Measurements from ENCODE around the gene LAMB1.

The LAMB1 gene

DNA sequence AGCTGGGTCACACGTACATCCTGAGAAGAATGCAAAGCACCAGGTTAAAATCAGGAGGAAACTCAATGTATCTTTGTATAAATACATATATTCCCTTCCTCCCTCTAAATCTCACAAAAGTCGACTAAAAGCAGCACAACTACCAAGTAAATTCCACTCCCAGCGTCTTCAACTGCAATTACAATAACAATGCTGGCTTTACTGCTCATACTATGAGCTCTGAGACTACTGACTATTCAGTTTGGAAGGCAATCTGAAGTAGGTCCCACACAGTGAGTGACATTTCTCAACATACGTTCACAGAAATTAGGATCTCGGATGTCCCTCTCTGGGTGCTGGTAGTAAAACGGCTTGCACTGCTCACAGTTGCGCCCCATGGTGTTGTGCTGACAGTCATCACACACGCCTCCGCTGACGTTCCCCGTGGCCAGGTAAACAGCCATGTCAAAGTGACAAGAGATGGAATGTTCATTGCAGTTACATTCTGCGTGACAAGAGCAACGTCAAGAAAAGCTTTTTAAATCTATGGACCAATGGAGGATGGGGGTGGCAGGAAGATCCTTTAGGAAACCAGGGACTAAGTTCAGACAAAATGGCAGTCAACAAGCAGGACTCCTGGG is 27.5 kb downstream of the LAMB1 start:
- Histone ChIP-seq H3K27ac (ENCODE audit: insufficient read depth, low read length, poor library complexity, severe bottlenecking) (no peak overlapping the region), H3K9me3 (ENCODE audit: control insufficient read depth, low read length) (no peaks in the 10 kb centered on the region), H3K4me1 (ENCODE audit: control insufficient read depth, insufficient read depth, low read length, poor library complexity, severe bottlenecking) (no peaks in the 10 kb centered on the region), H3K36me3 (ENCODE audit: control insufficient read depth, insufficient read depth, low read length) (no peaks in the 10 kb centered on the region), H3K27me3 (replicated peaks; ENCODE audit: control insufficient read depth, insufficient read depth, low read length, poor library complexity, severe bottlenecking) (no peaks in the 10 kb centered on the region), H3K4me3 (ENCODE audit: insufficient read depth, low read depth, low read length, poor library complexity, severe bottlenecking) (no peak overlapping the region)
- DNase-seq, result no peak

DNA sequence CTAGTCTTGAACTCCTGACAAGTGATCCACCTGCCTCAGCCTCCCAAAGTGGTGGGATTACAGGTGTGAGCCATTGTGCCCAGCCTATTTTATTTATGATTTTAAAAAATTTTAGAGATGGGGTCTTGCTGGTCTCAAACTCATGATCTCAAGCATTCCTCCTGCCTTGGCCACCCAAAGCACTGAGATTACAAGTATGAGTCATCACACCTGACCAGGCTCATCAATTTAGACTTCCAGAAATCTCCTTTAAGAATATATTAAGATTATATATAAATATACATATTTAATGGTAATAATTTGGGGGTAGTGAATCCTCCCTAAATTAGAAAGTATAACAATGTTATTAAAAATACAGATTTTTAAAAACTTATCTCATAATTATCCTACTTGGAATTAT is 29.1 kb downstream of the LAMB1 start:
- Histone ChIP-seq H3K4me3 (ENCODE audit: insufficient read depth, low read depth, low read length, poor library complexity, severe bottlenecking) (no peak overlapping the region), H3K4me1 (ENCODE audit: control insufficient read depth, insufficient read depth, low read length, poor library complexity, severe bottlenecking) (no peaks in the 10 kb centered on the region), H3K27ac (ENCODE audit: insufficient read depth, low read length, poor library complexity, severe bottlenecking) (no peak overlapping the region), H3K9me3 (ENCODE audit: control insufficient read depth, low read length) (no peaks in the 10 kb centered on the region), H3K27me3 (replicated peaks; ENCODE audit: control insufficient read depth, insufficient read depth, low read length, poor library complexity, severe bottlenecking) (no peaks in the 10 kb centered on the region), H3K36me3 (ENCODE audit: control insufficient read depth, insufficient read depth, low read length) (no peaks in the 10 kb centered on the region)
- no peak for DNase-seq

GRCh38 chr7:107972941-107973376 is 30.0 kb downstream of the LAMB1 start:
- H3K4me3 ChIP-seq (ENCODE audit: insufficient read depth, low read depth, low read length, poor library complexity, severe bottlenecking), result no peak overlapping the region
- no peaks in the 10 kb centered on the region for H3K36me3 ChIP-seq (ENCODE audit: control insufficient read depth, insufficient read depth, low read length)
- H3K4me1 ChIP-seq (ENCODE audit: control insufficient read depth, insufficient read depth, low read length, poor library complexity, severe bottlenecking), result no peaks in the 10 kb centered on the region
- no peak for DNase-seq
- no peaks in the 10 kb centered on the region for H3K27me3 ChIP-seq (replicated peaks; ENCODE audit: control insufficient read depth, insufficient read depth, low read length, poor library complexity, severe bottlenecking)
- no peak overlapping the region for H3K27ac ChIP-seq (ENCODE audit: insufficient read depth, low read length, poor library complexity, severe bottlenecking)
- H3K9me3 ChIP-seq (ENCODE audit: control insufficient read depth, low read length), result no peaks in the 10 kb centered on the region

GRCh38 chr7:107972075-107972482 is 30.9 kb downstream of the LAMB1 start:
- H3K27ac ChIP-seq (ENCODE audit: insufficient read depth, low read length, poor library complexity, severe bottlenecking), result no peak overlapping the region
- no peaks in the 10 kb centered on the region for H3K27me3 ChIP-seq (replicated peaks; ENCODE audit: control insufficient read depth, insufficient read depth, low read length, poor library complexity, severe bottlenecking)

DNA sequence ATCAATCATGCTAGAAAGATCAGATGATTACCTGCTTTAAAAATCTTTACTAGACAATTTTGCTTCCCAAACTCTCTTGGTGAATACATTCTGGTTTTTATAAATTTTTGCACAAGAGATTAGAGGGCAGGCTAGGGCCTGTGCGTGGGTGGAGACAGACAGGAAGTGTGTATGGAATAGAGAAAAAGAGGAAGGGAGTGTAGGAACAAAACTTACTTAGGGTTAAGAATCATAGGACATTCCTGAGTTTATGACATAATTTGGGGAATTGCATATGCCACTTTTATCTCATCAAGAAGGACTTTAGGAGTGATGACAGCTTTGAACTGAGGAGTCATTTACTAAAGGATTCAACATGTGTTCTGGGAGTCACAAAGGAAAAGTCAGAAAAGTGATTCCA is 31.3 kb downstream of the LAMB1 start:
- no peaks in the 10 kb centered on the region for H3K9me3 ChIP-seq (ENCODE audit: control insufficient read depth, low read length)
- H3K4me1 ChIP-seq (ENCODE audit: control insufficient read depth, insufficient read depth, low read length, poor library complexity, severe bottlenecking), result no peaks in the 10 kb centered on the region
- H3K27ac ChIP-seq (ENCODE audit: insufficient read depth, low read length, poor library complexity, severe bottlenecking), result no peak overlapping the region
- no peaks in the 10 kb centered on the region for H3K27me3 ChIP-seq (replicated peaks; ENCODE audit: control insufficient read depth, insufficient read depth, low read length, poor library complexity, severe bottlenecking)
- H3K4me3 ChIP-seq (ENCODE audit: insufficient read depth, low read depth, low read length, poor library complexity, severe bottlenecking), result no peak overlapping the region
- no peak for DNase-seq
- H3K36me3 ChIP-seq (ENCODE audit: control insufficient read depth, insufficient read depth, low read length), result no peaks in the 10 kb centered on the region

More at GRCh38 chr7:107972075-107972482, 30.9 kb downstream of the LAMB1 start:
- Histone ChIP-seq H3K9me3 (ENCODE audit: control insufficient read depth, low read length) (no peaks in the 10 kb centered on the region), H3K36me3 (ENCODE audit: control insufficient read depth, insufficient read depth, low read length) (no peaks in the 10 kb centered on the region), H3K4me3 (ENCODE audit: insufficient read depth, low read depth, low read length, poor library complexity, severe bottlenecking) (no peak overlapping the region), H3K4me1 (ENCODE audit: control insufficient read depth, insufficient read depth, low read length, poor library complexity, severe bottlenecking) (no peaks in the 10 kb centered on the region)
- DNase-seq, result no peak

GRCh38 chr7:107971100-107971499 is 31.9 kb downstream of the LAMB1 start:
- Histone ChIP-seq H3K36me3 (ENCODE audit: control insufficient read depth, insufficient read depth, low read length) (no peaks in the 10 kb centered on the region), H3K27me3 (replicated peaks; ENCODE audit: control insufficient read depth, insufficient read depth, low read length, poor library complexity, severe bottlenecking) (no peaks in the 10 kb centered on the region), H3K4me1 (ENCODE audit: control insufficient read depth, insufficient read depth, low read length, poor library complexity, severe bottlenecking) (no peaks in the 10 kb centered on the region), H3K9me3 (ENCODE audit: control insufficient read depth, low read length) (no peaks in the 10 kb centered on the region), H3K27ac (ENCODE audit: insufficient read depth, low read length, poor library complexity, severe bottlenecking) (no peak overlapping the region), H3K4me3 (ENCODE audit: insufficient read depth, low read depth, low read length, poor library complexity, severe bottlenecking) (no peak overlapping the region)
- DNase-seq, result no peak

DNA sequence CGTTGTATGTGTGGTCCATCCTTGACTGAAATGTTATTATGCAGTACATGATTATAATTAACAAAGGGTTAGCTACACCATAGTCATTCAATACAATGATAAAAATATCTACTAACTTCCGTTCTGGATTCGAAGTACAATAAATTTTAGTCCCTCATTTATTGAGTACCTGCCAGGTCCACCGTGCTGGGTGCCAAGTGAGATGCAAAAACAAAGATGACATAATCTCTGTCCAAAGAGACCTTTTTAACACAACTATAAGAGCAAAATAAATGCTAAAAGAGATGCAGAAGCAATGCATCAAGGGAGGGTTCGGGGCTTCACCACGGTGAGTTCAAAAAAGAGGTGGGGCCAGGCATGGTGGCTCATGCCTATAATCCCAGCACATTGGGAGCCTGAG is 33.1 kb downstream of the LAMB1 start:
- H3K4me1 ChIP-seq (ENCODE audit: control insufficient read depth, insufficient read depth, low read length, poor library complexity, severe bottlenecking), result no peaks in the 10 kb centered on the region
- H3K27ac ChIP-seq (ENCODE audit: insufficient read depth, low read length, poor library complexity, severe bottlenecking), result no peak overlapping the region
- DNase-seq, result no peak
- H3K27me3 ChIP-seq (replicated peaks; ENCODE audit: control insufficient read depth, insufficient read depth, low read length, poor library complexity, severe bottlenecking), result no peaks in the 10 kb centered on the region
- H3K4me3 ChIP-seq (ENCODE audit: insufficient read depth, low read depth, low read length, poor library complexity, severe bottlenecking), result no peak overlapping the region
- no peaks in the 10 kb centered on the region for H3K36me3 ChIP-seq (ENCODE audit: control insufficient read depth, insufficient read depth, low read length)
- no peaks in the 10 kb centered on the region for H3K9me3 ChIP-seq (ENCODE audit: control insufficient read depth, low read length)

GRCh38 chr7:107968449-107968848 is 34.5 kb downstream of the LAMB1 start:
- H3K9me3 ChIP-seq (ENCODE audit: control insufficient read depth, low read length), result no peaks in the 10 kb centered on the region
- H3K36me3 ChIP-seq (ENCODE audit: control insufficient read depth, insufficient read depth, low read length), result no peaks in the 10 kb centered on the region
- no peaks in the 10 kb centered on the region for H3K27me3 ChIP-seq (replicated peaks; ENCODE audit: control insufficient read depth, insufficient read depth, low read length, poor library complexity, severe bottlenecking)
- H3K4me3 ChIP-seq (ENCODE audit: insufficient read depth, low read depth, low read length, poor library complexity, severe bottlenecking), result no peak overlapping the region
- H3K27ac ChIP-seq (ENCODE audit: insufficient read depth, low read length, poor library complexity, severe bottlenecking), result no peak overlapping the region
- H3K4me1 ChIP-seq (ENCODE audit: control insufficient read depth, insufficient read depth, low read length, poor library complexity, severe bottlenecking), result no peaks in the 10 kb centered on the region
- DNase-seq, result no peak

DNA sequence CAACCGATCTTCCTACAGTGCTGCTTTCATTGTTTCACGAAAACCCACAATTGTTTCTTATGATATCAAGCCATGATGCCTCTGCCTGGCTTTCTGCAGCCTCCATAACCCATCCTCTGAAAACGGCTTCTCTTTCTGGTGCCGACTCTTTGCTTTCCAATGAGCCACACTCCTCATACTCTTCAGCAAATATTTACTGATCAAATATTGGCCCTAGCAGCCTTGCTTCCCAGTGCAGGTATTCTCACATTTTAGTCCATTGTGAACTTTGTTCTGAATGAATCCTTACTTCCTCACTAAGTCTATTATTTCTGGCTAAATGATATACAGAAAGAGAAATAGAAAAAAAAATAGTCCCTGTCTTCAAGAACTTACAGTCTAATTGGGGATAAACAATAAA is 35.5 kb downstream of the LAMB1 start:
- Histone ChIP-seq H3K27me3 (replicated peaks; ENCODE audit: control insufficient read depth, insufficient read depth, low read length, poor library complexity, severe bottlenecking) (no peaks in the 10 kb centered on the region), H3K4me1 (ENCODE audit: control insufficient read depth, insufficient read depth, low read length, poor library complexity, severe bottlenecking) (no peaks in the 10 kb centered on the region), H3K9me3 (ENCODE audit: control insufficient read depth, low read length) (no peaks in the 10 kb centered on the region), H3K36me3 (ENCODE audit: control insufficient read depth, insufficient read depth, low read length) (no peaks in the 10 kb centered on the region), H3K27ac (ENCODE audit: insufficient read depth, low read length, poor library complexity, severe bottlenecking) (no peak overlapping the region), H3K4me3 (ENCODE audit: insufficient read depth, low read depth, low read length, poor library complexity, severe bottlenecking) (no peak overlapping the region)
- DNase-seq, result no peak

DNA sequence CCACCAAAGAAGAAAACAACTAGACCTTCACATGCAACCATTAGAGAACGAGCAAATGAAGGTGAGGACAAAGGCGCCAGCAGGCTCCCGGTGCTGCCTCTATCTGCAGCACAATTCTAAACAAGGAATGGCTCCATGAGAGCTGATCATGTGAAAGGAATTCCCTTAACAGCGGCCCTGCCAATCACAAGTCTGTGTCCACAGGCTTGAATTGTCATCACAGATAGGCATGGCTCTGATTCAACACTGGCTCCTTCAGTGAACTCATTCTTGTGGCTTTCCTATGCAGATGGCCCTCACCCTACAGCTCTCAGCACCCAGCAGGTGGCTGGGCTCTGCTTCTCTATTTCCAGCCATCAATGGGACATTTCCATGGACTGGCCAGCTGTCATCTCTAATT is 36.2 kb downstream of the LAMB1 start:
- Histone ChIP-seq H3K36me3 (ENCODE audit: control insufficient read depth, insufficient read depth, low read length) (no peaks in the 10 kb centered on the region), H3K4me3 (ENCODE audit: insufficient read depth, low read depth, low read length, poor library complexity, severe bottlenecking) (no peak overlapping the region), H3K4me1 (ENCODE audit: control insufficient read depth, insufficient read depth, low read length, poor library complexity, severe bottlenecking) (no peaks in the 10 kb centered on the region), H3K9me3 (ENCODE audit: control insufficient read depth, low read length) (no peaks in the 10 kb centered on the region), H3K27me3 (replicated peaks; ENCODE audit: control insufficient read depth, insufficient read depth, low read length, poor library complexity, severe bottlenecking) (no peaks in the 10 kb centered on the region), H3K27ac (ENCODE audit: insufficient read depth, low read length, poor library complexity, severe bottlenecking) (no peak overlapping the region)
- no peak for DNase-seq
